GM06990 (cell line): ENCODE measurements around the gene GLIS1.

Experiments
- DNase-seq: peaks from one replicate; pipeline ENCODE4 v3.0.0-alpha.2; 2011; ENCODE audit not compliant: insufficient read length; ENCODE audit errors: extremely low read depth
- H3K27me3 ChIP-seq: replicated peaks from 2 replicates; pipeline ENCODE4 v1.6.0; 2011; ENCODE audit warnings: low read length; ENCODE audit not compliant: control insufficient read depth, insufficient read depth
- H3K36me3 ChIP-seq: 2 replicates; pipeline ENCODE4 v1.5.1; 2011; ENCODE audit warnings: low read length; ENCODE audit not compliant: control insufficient read depth, insufficient read depth
- H3K4me3 ChIP-seq: replicated peaks from 2 replicates; pipeline ENCODE4 v1.5.1; 2011; ENCODE audit warnings: low read depth, mild to moderate bottlenecking, control low read depth, low read length
- CTCF ChIP-seq: IDR thresholded peaks from 2 replicates; pipeline ENCODE4 v1.5.1; 2011; ENCODE audit warnings: low read length, control low read depth, mild to moderate bottlenecking, inconsistent platforms; ENCODE audit not compliant: insufficient read depth, poor library complexity, severe bottlenecking

GLIS1 gene

GRCh38 chr1:53689223-53689622 is 49.7 kb downstream of the GLIS1 start:
- Histone ChIP-seq H3K4me3 (no peak overlapping the region), H3K27me3 (no peaks in the 10 kb centered on the region; the same call in 1 of the 2 replicates), H3K36me3 (no peaks in the 10 kb centered on the region)
- no peak for TF ChIP-seq CTCF
- no peak for DNase-seq

GRCh38 chr1:53688381-53689102 is 50.4 kb downstream of the GLIS1 start:
- H3K27me3 ChIP-seq: no peaks in the 10 kb centered on the region; the same call in 1 of the 2 replicates
- DNase-seq: no peak
- peak; percentile 18 for TF ChIP-seq CTCF

GRCh38 chr1:53687901-53688300 is 51.1 kb downstream of the GLIS1 start:
- no peak for DNase-seq
- H3K4me3 ChIP-seq: no peak overlapping the region
- H3K27me3 ChIP-seq: peaks cover 1% of the 10 kb centered on the region; the same call in 1 of the 2 replicates
- H3K36me3 ChIP-seq: no peaks in the 10 kb centered on the region
- no peak for TF ChIP-seq CTCF

More at GRCh38 chr1:53688381-53689102, 50.4 kb downstream of the GLIS1 start:
- Histone ChIP-seq H3K36me3 (no peaks in the 10 kb centered on the region), H3K4me3 (no peak overlapping the region)

DNA sequence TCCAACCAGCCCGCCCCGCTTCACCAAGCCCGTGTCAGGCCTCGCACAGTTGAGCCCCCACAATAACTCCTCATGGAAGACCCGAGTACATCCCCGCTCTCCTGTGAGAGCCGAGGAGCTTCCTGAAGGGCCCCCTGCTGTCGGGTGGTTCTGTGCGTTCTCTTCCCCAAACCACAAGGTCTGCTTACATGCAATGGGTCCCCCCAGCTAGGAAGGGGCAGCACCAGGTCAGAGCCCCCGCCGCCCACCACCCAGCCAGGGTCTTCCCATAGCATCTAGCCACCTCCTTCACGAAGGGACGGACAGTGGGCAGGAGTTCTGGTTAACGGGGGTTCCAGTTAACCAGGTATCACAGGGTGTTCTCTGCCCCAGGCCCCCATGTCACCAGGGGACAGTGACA is 51.5 kb downstream of the GLIS1 start:
- H3K36me3 ChIP-seq: no peaks in the 10 kb centered on the region
- no peak for TF ChIP-seq CTCF
- peaks cover 2% of the 10 kb centered on the region; the same call in 1 of the 2 replicates for H3K27me3 ChIP-seq
- no peak for DNase-seq
- H3K4me3 ChIP-seq: no peak overlapping the region

GRCh38 chr1:53686965-53687267 is 52.0 kb downstream of the GLIS1 start:
- H3K4me3 ChIP-seq: no peak overlapping the region
- H3K27me3 ChIP-seq: peaks cover 2% of the 10 kb centered on the region; the same call in 1 of the 2 replicates
- TF ChIP-seq CTCF: no peak
- no peak for DNase-seq
- H3K36me3 ChIP-seq: no peaks in the 10 kb centered on the region
